SK-N-SH (cell line): ENCODE data around the gene OR5L1.

Experiments
- CTCF ChIP-seq: fragments of 200-600 bp; sonication (generic); IDR thresholded peaks from 2 replicates; pipeline ENCODE4 v1.6.1; 2017; ENCODE audit warnings: antibody characterized with exemption, mild to moderate bottlenecking, moderate library complexity
- MAX ChIP-seq: IDR thresholded peaks from 2 replicates; pipeline ENCODE4 v1.4.0; 2012; ENCODE audit warnings: low read depth
- RCOR1 ChIP-seq: fragments of 150-350 bp; IDR thresholded peaks from 2 replicates; pipeline ENCODE4 v1.6.1; 2017; ENCODE audit warnings: antibody characterized with exemption, low read length
- RFX5 ChIP-seq: IDR thresholded peaks from 2 replicates; pipeline ENCODE4 v1.6.1; 2012; ENCODE audit warnings: mild to moderate bottlenecking, improper control_type of control experiment, low read length

GRCh38 chr11:55819330-55819729, 8.2 kb downstream of the OR5L1 start, which contains the start of gene OR5D18:
- no peak for TF ChIP-seq MAX
- TF ChIP-seq RFX5, result no peak
- TF ChIP-seq CTCF, result no peak
- no peak for TF ChIP-seq RCOR1
